NT2/D1 (cell line): ENCODE data around the gene ARHGEF4.

Experiments used
- SUZ12 ChIP-seq: IDR thresholded peaks from 2 replicates; pipeline ENCODE4 v1.6.1; 2011; ENCODE audit not compliant: insufficient read length, insufficient read depth; ENCODE audit errors: extremely low read depth
- YY1 ChIP-seq: IDR thresholded peaks from 2 replicates; pipeline ENCODE4 v1.6.1; 2011; ENCODE audit not compliant: insufficient read length, insufficient read depth

GRCh38 chr2:130985831-130986649, 149.3 kb downstream of the ARHGEF4 start:
- TF ChIP-seq YY1 (no peak), SUZ12 (no peak)
